ENCODE results near the gene LRMDA.

GRCh38 chr10:76034353-76035205, 603.2 kb downstream of the LRMDA start:
- TF ChIP-seq, protein P1, sequence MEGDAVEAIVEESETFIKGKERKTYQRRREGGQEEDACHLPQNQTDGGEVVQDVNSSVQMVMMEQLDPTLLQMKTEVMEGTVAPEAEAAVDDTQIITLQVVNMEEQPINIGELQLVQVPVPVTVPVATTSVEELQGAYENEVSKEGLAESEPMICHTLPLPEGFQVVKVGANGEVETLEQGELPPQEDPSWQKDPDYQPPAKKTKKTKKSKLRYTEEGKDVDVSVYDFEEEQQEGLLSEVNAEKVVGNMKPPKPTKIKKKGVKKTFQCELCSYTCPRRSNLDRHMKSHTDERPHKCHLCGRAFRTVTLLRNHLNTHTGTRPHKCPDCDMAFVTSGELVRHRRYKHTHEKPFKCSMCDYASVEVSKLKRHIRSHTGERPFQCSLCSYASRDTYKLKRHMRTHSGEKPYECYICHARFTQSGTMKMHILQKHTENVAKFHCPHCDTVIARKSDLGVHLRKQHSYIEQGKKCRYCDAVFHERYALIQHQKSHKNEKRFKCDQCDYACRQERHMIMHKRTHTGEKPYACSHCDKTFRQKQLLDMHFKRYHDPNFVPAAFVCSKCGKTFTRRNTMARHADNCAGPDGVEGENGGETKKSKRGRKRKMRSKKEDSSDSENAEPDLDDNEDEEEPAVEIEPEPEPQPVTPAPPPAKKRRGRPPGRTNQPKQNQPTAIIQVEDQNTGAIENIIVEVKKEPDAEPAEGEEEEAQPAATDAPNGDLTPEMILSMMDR (conservative IDR thresholded peaks at IDR 0.05; ENCODE audit: low read length): no peak
- no peak for TF ChIP-seq EZH2phosphoT487 (IDR thresholded peaks at IDR 0.05; ENCODE audit: borderline replicate concordance, low read depth, low read length)

All from OCI-LY7 (cell line).